H9 (cell line): ENCODE results near the gene TSPEAR. TPM values are rescaled to one million over a fixed set of nuclear protein-coding genes. Genes with fewer than 3 reads are reported as not detected.

Source experiments
- DNase-seq: peaks from one replicate; pipeline ENCODE4 v3.0.0-alpha.2; 2017
- H2AFZ ChIP-seq: one replicate; pipeline ENCODE4 v1.6.1; 2013; ENCODE audit warnings: mild to moderate bottlenecking, low read length, control low read depth, moderate library complexity
- H2AK5ac ChIP-seq: 2 replicates; pipeline ENCODE4 v1.6.1; 2013; ENCODE audit warnings: low read length, control low read depth, mixed read lengths; ENCODE audit not compliant: insufficient read length
- H2BK120ac ChIP-seq: one replicate; pipeline ENCODE4 v1.6.1; 2013; ENCODE audit warnings: low read depth, mild to moderate bottlenecking, low read length, control low read depth, inconsistent platforms; ENCODE audit not compliant: poor library complexity, severe bottlenecking
- H2BK12ac ChIP-seq: 2 replicates; pipeline ENCODE4 v1.6.1; 2013; ENCODE audit warnings: low read length, control low read depth, mixed read lengths, low read depth; ENCODE audit not compliant: insufficient read length
- H2BK15ac ChIP-seq: 2 replicates; pipeline ENCODE4 v1.6.1; 2013; ENCODE audit warnings: low read depth, low read length, control low read depth
- H2BK20ac ChIP-seq: one replicate; pipeline ENCODE4 v1.6.1; 2013; ENCODE audit warnings: low read depth, mild to moderate bottlenecking, low read length, control low read depth, inconsistent platforms; ENCODE audit not compliant: poor library complexity, severe bottlenecking
- H2BK5ac ChIP-seq: 2 replicates; pipeline ENCODE4 v1.6.1; 2013; ENCODE audit warnings: low read length, control low read depth, mixed read lengths; ENCODE audit not compliant: insufficient read length
- H3K14ac ChIP-seq: 2 replicates; pipeline ENCODE4 v1.6.1; 2013; ENCODE audit warnings: low read length, control low read depth; ENCODE audit not compliant: insufficient read depth
- H3K18ac ChIP-seq: 2 replicates; pipeline ENCODE4 v1.6.1; 2013; ENCODE audit warnings: low read depth, mild to moderate bottlenecking, mixed read lengths, low read length, control low read depth; ENCODE audit not compliant: insufficient read length
- H3K23ac ChIP-seq: 2 replicates; pipeline ENCODE4 v1.6.1; 2013; ENCODE audit warnings: low read length, control low read depth, mixed read lengths, low read depth; ENCODE audit not compliant: insufficient read length
- H3K23me2 ChIP-seq: 2 replicates; pipeline ENCODE4 v1.6.1; 2013; ENCODE audit warnings: low read depth, mild to moderate bottlenecking, mixed read lengths, low read length, control low read depth; ENCODE audit not compliant: insufficient read length, poor library complexity, severe bottlenecking
- H3K27ac ChIP-seq: 2 replicates; pipeline ENCODE4 v1.5.1; 2013; ENCODE audit warnings: low read length, control low read depth, mixed read lengths, low read depth; ENCODE audit not compliant: insufficient read length
- H3K27me3 ChIP-seq: 2 replicates; pipeline ENCODE4 v1.6.1; 2013; ENCODE audit warnings: low read length, control low read depth, inconsistent platforms; ENCODE audit not compliant: insufficient read depth
- H3K4ac ChIP-seq: 2 replicates; pipeline ENCODE4 v1.6.1; 2013; ENCODE audit warnings: low read depth, mild to moderate bottlenecking, control low read depth, inconsistent platforms, low read length, moderate library complexity
- H3K4me1 ChIP-seq: 2 replicates; pipeline ENCODE4 v1.6.1; 2013; ENCODE audit warnings: low read length, control low read depth, inconsistent platforms; ENCODE audit not compliant: insufficient read depth
- H3K4me2 ChIP-seq: 2 replicates; pipeline ENCODE4 v1.6.1; 2013; ENCODE audit warnings: low read length, control low read depth, mixed read lengths; ENCODE audit not compliant: insufficient read length, insufficient read depth
- H3K56ac ChIP-seq: 2 replicates; pipeline ENCODE4 v1.6.1; 2013; ENCODE audit warnings: low read depth, mild to moderate bottlenecking, mixed read lengths, low read length, control low read depth; ENCODE audit not compliant: insufficient read length
- H3K79me1 ChIP-seq: 2 replicates; pipeline ENCODE4 v1.6.1; 2013; ENCODE audit warnings: low read depth, mild to moderate bottlenecking, moderate library complexity, low read length, control low read depth, inconsistent platforms; ENCODE audit not compliant: insufficient read depth, poor library complexity, severe bottlenecking
- H3K79me2 ChIP-seq: 2 replicates; pipeline ENCODE4 v1.6.1; 2013; ENCODE audit warnings: low read length, control low read depth, inconsistent platforms; ENCODE audit not compliant: insufficient read depth
- H3K9ac ChIP-seq: 2 replicates; pipeline ENCODE4 v1.6.1; 2013; ENCODE audit warnings: low read length, control low read depth, mixed read lengths; ENCODE audit not compliant: insufficient read length; ENCODE audit errors: extremely low read depth
- H3K9me3 ChIP-seq: one replicate; pipeline ENCODE4 v1.6.1; 2013; ENCODE audit warnings: low read depth, low read length, inconsistent platforms; ENCODE audit not compliant: control insufficient read depth
- H3T11ph ChIP-seq: one replicate; pipeline ENCODE4 v1.6.1; 2013; ENCODE audit warnings: mild to moderate bottlenecking, low read length, control low read depth, inconsistent platforms
- H4K20me1 ChIP-seq: one replicate; pipeline ENCODE4 v1.6.1; 2013; ENCODE audit not compliant: control insufficient read depth, insufficient read length, insufficient read depth
- H4K5ac ChIP-seq: 2 replicates; pipeline ENCODE4 v1.6.1; 2013; ENCODE audit warnings: low read depth, mild to moderate bottlenecking, mixed read lengths, low read length, control low read depth; ENCODE audit not compliant: insufficient read length
- H4K8ac ChIP-seq: replicated peaks from 2 replicates; pipeline ENCODE4 v1.6.1; 2013; ENCODE audit warnings: low read length, control low read depth, mixed read lengths, low read depth; ENCODE audit not compliant: insufficient read length
- H4K91ac ChIP-seq: 2 replicates; pipeline ENCODE4 v1.6.1; 2013; ENCODE audit warnings: low read depth, mild to moderate bottlenecking, moderate library complexity, mixed read lengths, low read length, control low read depth; ENCODE audit not compliant: insufficient read length
- H3K27ac Mint-ChIP-seq, 3 experiments: 2 replicates in 2 of 3; 3 replicates in 1 of 3; pipeline ENCODE4 v1.8.0; 2020 to 2021; ENCODE audit warnings: mixed read lengths in 3 of 3, mild to moderate bottlenecking in 1 of 3, moderate library complexity in 1 of 3
- H3K27me3 Mint-ChIP-seq: 2 replicates; pipeline ENCODE4 v1.8.0; 2021; ENCODE audit warnings: low read depth, mild to moderate bottlenecking, moderate library complexity, mixed read lengths
- H3K36me3 Mint-ChIP-seq, 3 experiments: 2 replicates in 2 of 3; 3 replicates in 1 of 3; pipeline ENCODE4 v1.8.0; 2020 to 2021; ENCODE audit warnings: low read depth in 3 of 3, mixed read lengths in 3 of 3; ENCODE audit not compliant: insufficient read depth in 1 of 3
- H3K4me1 Mint-ChIP-seq, 2 experiments: 2 replicates each; pipeline ENCODE4 v1.8.0; 2020; ENCODE audit warnings: mixed read lengths in 2 of 2
- H3K4me3 Mint-ChIP-seq, 2 experiments: 2 replicates in 1 of 2; 3 replicates in 1 of 2; pipeline ENCODE4 v1.8.0; 2020 to 2021; ENCODE audit warnings: mild to moderate bottlenecking in 2 of 2, mixed read lengths in 2 of 2, moderate library complexity in 1 of 2
- H3K9me3 Mint-ChIP-seq, 2 experiments: 2 replicates in 1 of 2; 3 replicates in 1 of 2; pipeline ENCODE4 v1.8.0; 2020; ENCODE audit warnings: mild to moderate bottlenecking in 2 of 2, mixed read lengths in 2 of 2, moderate library complexity in 1 of 2
- CTCF ChIP-seq: fragments of 200-600 bp; sonication (generic); conservative IDR thresholded peaks from 3 replicates; pipeline ENCODE4 v1.8.0; 2021; ENCODE audit warnings: antibody characterized with exemption, mild to moderate bottlenecking
- WGBS: extraction: QIAGEN DNeasy Blood & Tissue Kit; methylation state at CpG from one replicate; pipeline ENCODE4 v1.1.7; 2013; ENCODE audit warnings: missing lambda C conversion rate, low lambda C conversion rate, mixed read lengths; ENCODE audit not compliant: insufficient read length; ENCODE audit errors: extremely low coverage; 5-methylcytosine and 5-hydroxymethylcytosine counted together
- total RNA-seq: library from RNA; stranded (reverse); gene quantifications from 2 replicates; pipeline ENCODE4 v1.2.1, GENCODE V29; 2021

Gene TSPEAR
- total RNA-seq, 1 experiment from 2014 or later: 1.3 TPM

GRCh38 chr21:44739316-44739715 lies 27.9 kb upstream of the TSPEAR start:
- Histone ChIP-seq H2BK12ac (no peak overlapping the region), H3K23me2 (no peaks in the 10 kb centered on the region), H3K4me2 (no peak overlapping the region), H2BK15ac (no peak overlapping the region), H3K18ac (no peak overlapping the region), H3K27me3 (no peaks in the 10 kb centered on the region), H3K4me1 (no peaks in the 10 kb centered on the region), H2BK120ac (no peak overlapping the region), H3K79me1 (no peaks in the 10 kb centered on the region), H4K91ac (no peak overlapping the region), H3T11ph (no peak overlapping the region), H4K20me1 (no peaks in the 10 kb centered on the region), H3K9ac (no peak overlapping the region), H3K56ac (no peak overlapping the region), H2AFZ (no peak overlapping the region), H4K5ac (no peak overlapping the region), H4K8ac (no peak overlapping the region), H3K23ac (no peak overlapping the region), H2BK20ac (no peak overlapping the region), H3K14ac (no peak overlapping the region), H2BK5ac (no peak overlapping the region), H3K4ac (no peak overlapping the region), H3K79me2 (no peaks in the 10 kb centered on the region), H3K9me3 (peaks cover 3% of the 10 kb centered on the region), H2AK5ac (no peak overlapping the region), H3K27ac (no peak overlapping the region)
- H3K27ac Mint-ChIP-seq: no peak overlapping the region; a peak in 1 of 7 replicates
- peaks cover 0 to 4% (median 3%) of the 10 kb centered on the region in 3 experiments; a peak in 2 of 7 replicates for H3K36me3 Mint-ChIP-seq
- peaks cover 6% of the 10 kb centered on the region for H3K27me3 Mint-ChIP-seq
- no CpG with 5 or more reads among the region's 1 CpG for WGBS
- peaks cover 0 to 12% of the 10 kb centered on the region in 2 experiments; a peak in 3 of 5 replicates for H3K9me3 Mint-ChIP-seq
- no peak overlapping the region for H3K4me3 Mint-ChIP-seq
- H3K4me1 Mint-ChIP-seq: peaks cover 44 to 47% of the 10 kb centered on the region in 2 experiments
- no peak for TF ChIP-seq CTCF
- peak; percentile 5 for DNase-seq
